Left lung (tissue), 10 donors: ENCODE measurements around the gene ACP1. TPM values are rescaled to one million over a fixed set of nuclear protein-coding genes. Genes with fewer than 3 reads are reported as not detected.

Source experiments
- ATAC-seq: fragments of 200-7000 bp; cut with Tn5 transposase; one replicate; pipeline ENCODE4 v1.9.1; 2020; ENCODE audit warnings: moderate library complexity
- DNase-seq, 4 donors: peaks; one replicate each; pipeline ENCODE4 v3.0.0-alpha.2; 2013 to 2020
- H3K27ac ChIP-seq, 2 donors: fragments of 200-600 bp; sonication (generic) in 1 of 2; one replicate each; pipeline versions ENCODE4 v1.5.0 to v1.8.0; 2020 to 2021
- H3K27me3 ChIP-seq, 2 donors: fragments of 200-600 bp; sonication (generic) in 1 of 2; one replicate each; pipeline versions ENCODE4 v1.5.0 to v1.8.0; 2020 to 2021
- H3K36me3 ChIP-seq, 2 donors: fragments of 200-600 bp; sonication (generic) in 1 of 2; one replicate each; pipeline versions ENCODE4 v1.5.0 to v1.8.0; 2020 to 2021
- H3K4me1 ChIP-seq, 2 donors: fragments of 200-600 bp; one replicate each; pipeline ENCODE4 v1.8.0; 2021
- H3K4me3 ChIP-seq, 2 donors: fragments of 200-600 bp; sonication (generic) in 1 of 2; one replicate each; pipeline versions ENCODE4 v1.5.0 to v1.8.0; 2020 to 2021; ENCODE audit warnings: mild to moderate bottlenecking in 1 of 2
- H3K9me3 ChIP-seq, 2 donors: fragments of 200-600 bp; sonication (generic) in 1 of 2; one replicate each; pipeline versions ENCODE4 v1.5.0 to v1.8.0; 2020 to 2021
- intact Hi-C, 2 donors: fragments of 100-400 bp; cut with DNase I; formaldehyde crosslinking; loops; one replicate each; pipeline versions ENCODE4 v1.11.2 to v1.14.2; 2022
- polyA plus RNA-seq, 6 donors: library from polyadenylated mRNA; unstranded; fragments of 120-200 nt; gene quantifications; one replicate each; pipeline ENCODE4 v1.2.1, GENCODE V29; 2013; ENCODE audit not compliant: insufficient read length in 6 of 6
- total RNA-seq, 2 donors: library from RNA; stranded (reverse); fragmentation: NEBNext Ultra II Directional; extraction: Animal tissue kit (Norgen Biotek cat#: 25700); gene quantifications; one replicate each; pipeline ENCODE4 v1.2.1, GENCODE V29; 2021
- TF ChIP-seq, protein P1 (sequence below), 2 donors: fragments of 200-600 bp; sonication (generic) in 1 of 2; IDR thresholded peaks; one replicate each; pipeline versions ENCODE4 v1.5.0 to v1.8.0; 2021; ENCODE audit warnings: antibody characterized with exemption in 2 of 2
- donor health status: DM: no; HTN: yes; CAD: no.
- donor health status: DM: no; HTN: no; CAD: no.

The ACP1 gene
- total and polyA plus RNA-seq, 8 donors: 76.5 to 162 (median 144) TPM

DNA sequence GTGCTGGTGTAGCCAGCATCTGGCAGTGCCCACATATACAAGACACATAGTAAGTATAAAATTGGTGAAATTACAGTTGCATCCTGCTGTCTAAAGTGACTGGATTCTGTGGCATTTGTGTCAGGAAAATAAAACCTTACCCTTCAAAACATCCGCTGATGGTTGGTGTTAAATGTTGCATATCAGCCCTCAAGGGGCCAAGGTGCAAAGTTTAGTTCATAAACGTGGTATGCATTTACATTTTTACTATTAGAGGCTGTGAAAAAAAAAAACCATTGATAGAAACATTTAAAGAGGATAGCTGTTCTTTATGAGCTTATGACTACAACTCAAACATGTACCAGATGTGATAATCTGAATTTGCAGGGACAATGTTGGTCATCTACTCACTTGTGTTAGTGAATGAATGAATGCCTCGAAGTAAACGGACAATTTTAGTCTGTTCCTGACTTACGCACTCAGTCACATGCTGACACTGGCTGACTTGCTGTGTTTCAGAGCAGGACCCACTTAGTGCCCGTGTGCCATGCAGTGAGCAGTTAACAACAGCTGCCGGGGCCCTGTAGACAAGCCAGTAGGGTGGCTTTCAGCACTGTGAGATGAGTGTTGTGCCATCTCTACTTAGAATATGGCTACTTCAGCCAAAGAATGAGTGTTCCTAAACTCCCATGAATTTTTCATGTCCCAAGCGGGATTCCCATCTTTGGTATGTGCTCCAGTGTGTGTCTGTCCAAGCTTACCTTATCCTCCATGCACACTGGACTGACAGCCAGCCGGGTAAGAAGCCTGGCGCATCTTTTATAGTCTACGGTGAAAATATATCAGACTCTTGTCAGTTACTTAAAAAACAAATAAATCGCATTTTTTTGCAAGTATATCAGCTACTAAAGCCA lies 17.9 kb downstream of the ACP1 start:
- peaks cover 0 to 54% of the 10 kb centered on the region in 2 donors for H3K36me3 ChIP-seq
- peaks cover 0 to 29% of the 10 kb centered on the region in 2 donors for H3K27me3 ChIP-seq
- intact Hi-C loops: no loop called here
- H3K9me3 ChIP-seq: no peaks in the 10 kb centered on the region
- peaks cover 2 to 10% of the 10 kb centered on the region in 2 donors for H3K4me1 ChIP-seq
- H3K4me3 ChIP-seq: no peak overlapping the region
- TF ChIP-seq, protein P1, sequence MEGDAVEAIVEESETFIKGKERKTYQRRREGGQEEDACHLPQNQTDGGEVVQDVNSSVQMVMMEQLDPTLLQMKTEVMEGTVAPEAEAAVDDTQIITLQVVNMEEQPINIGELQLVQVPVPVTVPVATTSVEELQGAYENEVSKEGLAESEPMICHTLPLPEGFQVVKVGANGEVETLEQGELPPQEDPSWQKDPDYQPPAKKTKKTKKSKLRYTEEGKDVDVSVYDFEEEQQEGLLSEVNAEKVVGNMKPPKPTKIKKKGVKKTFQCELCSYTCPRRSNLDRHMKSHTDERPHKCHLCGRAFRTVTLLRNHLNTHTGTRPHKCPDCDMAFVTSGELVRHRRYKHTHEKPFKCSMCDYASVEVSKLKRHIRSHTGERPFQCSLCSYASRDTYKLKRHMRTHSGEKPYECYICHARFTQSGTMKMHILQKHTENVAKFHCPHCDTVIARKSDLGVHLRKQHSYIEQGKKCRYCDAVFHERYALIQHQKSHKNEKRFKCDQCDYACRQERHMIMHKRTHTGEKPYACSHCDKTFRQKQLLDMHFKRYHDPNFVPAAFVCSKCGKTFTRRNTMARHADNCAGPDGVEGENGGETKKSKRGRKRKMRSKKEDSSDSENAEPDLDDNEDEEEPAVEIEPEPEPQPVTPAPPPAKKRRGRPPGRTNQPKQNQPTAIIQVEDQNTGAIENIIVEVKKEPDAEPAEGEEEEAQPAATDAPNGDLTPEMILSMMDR (IDR thresholded peaks at IDR 0.05): no peak
- H3K27ac ChIP-seq: no peak overlapping the region
- ATAC-seq (no peak), DNase-seq (no peak)

DNA sequence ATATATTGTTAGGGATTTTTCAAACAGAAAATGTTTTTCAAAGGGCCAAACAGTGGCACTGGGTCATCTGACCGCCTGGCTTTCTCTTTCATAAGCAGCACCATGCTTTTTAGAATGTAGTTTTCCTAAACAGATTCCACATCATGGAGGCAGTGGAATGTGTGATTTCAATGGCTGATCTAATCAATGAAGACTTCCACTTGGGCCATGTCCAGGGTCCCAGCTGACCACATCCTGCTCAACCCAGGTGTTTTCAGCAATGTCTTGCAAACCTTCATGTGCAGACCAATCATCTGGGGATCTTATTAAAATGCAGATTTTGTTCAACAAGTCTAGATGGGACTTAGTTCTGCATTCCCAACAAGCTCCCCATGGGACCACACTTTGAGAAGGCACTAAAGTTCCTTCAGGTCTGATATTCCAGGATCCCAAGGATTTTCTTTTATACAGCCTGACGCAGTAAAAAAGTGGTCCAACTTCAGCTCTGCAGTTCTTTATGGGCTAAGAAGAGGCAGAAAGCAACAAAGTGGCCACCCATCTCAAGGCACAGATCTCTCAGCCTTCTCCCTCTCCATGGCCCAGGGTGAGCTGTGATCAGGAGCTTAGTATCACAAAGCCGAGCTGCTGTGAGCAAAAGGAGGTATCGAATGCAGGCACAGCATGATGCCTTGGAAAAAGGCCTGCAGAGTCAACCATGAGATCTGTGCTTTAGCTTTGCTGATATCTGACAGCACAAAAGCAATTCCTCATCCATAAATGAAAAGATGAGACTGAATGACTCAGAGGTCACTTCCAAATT lies 19.4 kb downstream of the ACP1 start:
- H3K4me3 ChIP-seq: no peak overlapping the region

DNA sequence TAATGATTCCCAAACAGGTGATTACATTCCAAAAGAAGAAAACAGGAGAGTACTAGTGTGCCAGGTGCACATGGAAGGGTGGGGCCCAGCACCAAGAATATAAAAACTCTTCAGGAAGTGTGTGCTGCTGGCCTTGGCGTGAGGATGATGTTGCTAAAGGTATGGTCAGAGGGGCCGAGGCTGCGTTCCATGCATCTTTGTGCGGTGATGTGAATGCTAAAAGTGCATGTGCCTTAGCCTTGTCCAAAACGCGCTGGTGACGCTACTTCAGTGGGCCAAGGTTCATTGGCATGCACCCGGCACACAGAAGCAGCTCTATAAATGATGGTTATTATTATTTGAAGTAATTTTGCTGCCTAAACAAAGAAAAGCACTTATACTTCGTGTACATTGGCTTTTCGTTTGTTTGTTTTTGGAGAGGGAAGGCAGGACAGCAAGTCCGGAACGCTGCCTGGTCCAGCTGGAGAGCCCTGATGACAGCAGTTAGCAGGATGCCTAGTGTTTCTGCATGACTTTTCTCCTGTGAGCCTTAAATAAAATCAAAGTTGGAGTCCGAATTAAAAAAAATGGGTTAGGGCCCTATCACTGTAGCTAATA lies 20.2 kb downstream of the ACP1 start:
- Histone ChIP-seq H3K27ac (no peak overlapping the region), H3K36me3 (peaks cover 0 to 32% of the 10 kb centered on the region in 2 donors), H3K27me3 (peaks cover 4 to 53% of the 10 kb centered on the region in 2 donors), H3K4me1 (peaks cover 2 to 30% of the 10 kb centered on the region in 2 donors), H3K9me3 (no peaks in the 10 kb centered on the region), H3K4me3 (no peak overlapping the region)
- DNase-seq (no peak), ATAC-seq (no peak)
- intact Hi-C loops: no loop called here
- TF ChIP-seq, protein P1 (IDR thresholded peaks at IDR 0.05): no peak

More for the DNA sequence above, 19.4 kb downstream of the ACP1 start:
- intact Hi-C loops: no loop called here
- TF ChIP-seq, protein P1 (IDR thresholded peaks at IDR 0.05): no peak
- ATAC-seq (no peak), DNase-seq (no peak)
- peaks cover 0 to 38% of the 10 kb centered on the region in 2 donors for H3K36me3 ChIP-seq
- H3K4me1 ChIP-seq: peaks cover 2 to 22% of the 10 kb centered on the region in 2 donors
- no peaks in the 10 kb centered on the region for H3K9me3 ChIP-seq
- no peak overlapping the region for H3K27ac ChIP-seq
- peaks cover 2 to 45% of the 10 kb centered on the region in 2 donors for H3K27me3 ChIP-seq

DNA sequence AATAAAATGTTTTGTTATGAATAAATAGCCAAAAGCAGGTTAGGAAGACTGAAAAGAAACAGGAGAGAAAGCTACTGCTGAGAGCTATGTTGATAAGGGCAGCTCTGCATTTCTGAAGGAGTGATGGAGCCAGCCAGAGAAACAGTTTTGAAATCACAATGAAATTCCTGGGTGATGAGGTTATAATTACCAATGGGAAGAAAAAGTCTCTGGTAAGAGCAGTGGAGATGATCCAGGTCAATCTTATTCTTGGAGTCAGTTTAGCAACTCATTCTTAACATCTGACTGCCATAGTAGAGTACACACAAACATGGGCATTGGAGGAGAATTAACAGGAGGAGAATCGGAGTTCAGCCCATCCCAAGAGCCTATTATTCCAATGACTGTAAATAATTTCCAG lies 20.8 kb downstream of the ACP1 start:
- intact Hi-C loops: no loop called here
- TF ChIP-seq, protein P1 (IDR thresholded peaks at IDR 0.05): no peak
- H3K9me3 ChIP-seq: no peaks in the 10 kb centered on the region
- peaks cover 0 to 28% of the 10 kb centered on the region in 2 donors for H3K36me3 ChIP-seq
- H3K27ac ChIP-seq: no peak overlapping the region
- no peak overlapping the region for H3K4me3 ChIP-seq
- DNase-seq: no peak
- ATAC-seq: no peak
- H3K27me3 ChIP-seq: peaks cover 4 to 58% of the 10 kb centered on the region in 2 donors
- H3K4me1 ChIP-seq: peaks cover 2 to 34% of the 10 kb centered on the region in 2 donors
